Astrocyte (in vitro differentiated cells and primary cell): ENCODE data around the gene APOBEC3A. TPM values are rescaled to one million over a fixed set of nuclear protein-coding genes. Genes with fewer than 3 reads are reported as not detected.

ENCODE experiments used
- DNase-seq: peaks from one replicate; pipeline ENCODE4 v3.0.0-alpha.2; 2010; ENCODE audit warnings: low read depth
- FAIRE-seq: peaks from 2 replicates; lab custom pipeline; 2011; peaks lifted over from hg19 to GRCh38; lab: Jason Lieb, UNC
- H2AFZ ChIP-seq: 2 replicates; pipeline ENCODE4 v1.6.0; 2012; ENCODE audit warnings: low read depth, low read length, inconsistent platforms
- H3K27ac ChIP-seq: 2 replicates; pipeline ENCODE4 v1.5.1; 2011; ENCODE audit warnings: low read depth, low read length, inconsistent platforms
- H3K27me3 ChIP-seq: 2 replicates; pipeline ENCODE4 v1.6.0; 2011; ENCODE audit warnings: low read length, inconsistent platforms; ENCODE audit not compliant: insufficient read depth
- H3K36me3 ChIP-seq: 2 replicates; pipeline ENCODE4 v1.5.1; 2011; ENCODE audit warnings: low read length, inconsistent platforms; ENCODE audit not compliant: insufficient read depth
- H3K4me1 ChIP-seq: 2 replicates; pipeline ENCODE4 v1.5.1; 2011; ENCODE audit warnings: low read length, inconsistent platforms; ENCODE audit not compliant: insufficient read depth
- H3K4me2 ChIP-seq: 2 replicates; pipeline ENCODE4 v1.6.0; 2012; ENCODE audit warnings: low read length, inconsistent platforms
- H3K4me3 ChIP-seq: 2 replicates; pipeline ENCODE4 v1.5.1; 2011; ENCODE audit warnings: low read depth, mild to moderate bottlenecking, low read length, inconsistent platforms; ENCODE audit not compliant: insufficient read depth
- H3K79me2 ChIP-seq: 2 replicates; pipeline ENCODE4 v1.6.0; 2012; ENCODE audit warnings: mild to moderate bottlenecking, low read length, inconsistent platforms; ENCODE audit not compliant: insufficient read depth
- H3K9ac ChIP-seq: 2 replicates; pipeline ENCODE4 v1.6.0; 2012; ENCODE audit warnings: mild to moderate bottlenecking, low read length, inconsistent platforms
- H3K9me3 ChIP-seq: 2 replicates; pipeline ENCODE4 v1.5.1; 2012; ENCODE audit warnings: low read depth, mild to moderate bottlenecking, low read length, inconsistent platforms; ENCODE audit not compliant: insufficient read depth
- H4K20me1 ChIP-seq: 2 replicates; pipeline ENCODE4 v1.6.0; 2012; ENCODE audit warnings: low read length, inconsistent platforms; ENCODE audit not compliant: insufficient read depth
- H3K27ac Mint-ChIP-seq: one replicate; pipeline ENCODE4 v1.8.0; 2021; ENCODE audit warnings: mild to moderate bottlenecking, mixed read lengths; ENCODE audit not compliant: unreplicated experiment
- H3K27me3 Mint-ChIP-seq: one replicate; pipeline ENCODE4 v1.8.0; 2021; ENCODE audit warnings: low read depth, mixed read lengths; ENCODE audit not compliant: unreplicated experiment
- H3K36me3 Mint-ChIP-seq: one replicate; pipeline ENCODE4 v1.8.0; 2021; ENCODE audit warnings: low read depth, mixed read lengths; ENCODE audit not compliant: unreplicated experiment
- H3K4me1 Mint-ChIP-seq: one replicate; pipeline ENCODE4 v1.8.0; 2021; ENCODE audit warnings: low read depth, mixed read lengths; ENCODE audit not compliant: unreplicated experiment
- H3K4me3 Mint-ChIP-seq: one replicate; pipeline ENCODE4 v1.8.0; 2021; ENCODE audit warnings: mild to moderate bottlenecking, moderate library complexity, mixed read lengths; ENCODE audit not compliant: unreplicated experiment
- H3K9me3 Mint-ChIP-seq: one replicate; pipeline ENCODE4 v1.8.0; 2021; ENCODE audit warnings: mild to moderate bottlenecking, mixed read lengths; ENCODE audit not compliant: unreplicated experiment
- EZH2 ChIP-seq: IDR thresholded peaks from 2 replicates; pipeline ENCODE4 v1.6.1; 2012; ENCODE audit warnings: mild to moderate bottlenecking, low read length, inconsistent platforms; ENCODE audit not compliant: insufficient read depth
- total RNA-seq: library from RNA; stranded (reverse); gene quantifications from 2 replicates; pipeline ENCODE4 v1.2.1, GENCODE V29; 2021
- TF ChIP-seq, protein P1 (sequence below): IDR thresholded peaks from 2 replicates; pipeline ENCODE4 v1.5.1; 2011; ENCODE audit warnings: low read depth, mild to moderate bottlenecking, inconsistent platforms, low read length, moderate library complexity; ENCODE audit not compliant: insufficient read depth

The APOBEC3A gene
- total RNA-seq, 1 donor from 2014 or later: not detected

DNA sequence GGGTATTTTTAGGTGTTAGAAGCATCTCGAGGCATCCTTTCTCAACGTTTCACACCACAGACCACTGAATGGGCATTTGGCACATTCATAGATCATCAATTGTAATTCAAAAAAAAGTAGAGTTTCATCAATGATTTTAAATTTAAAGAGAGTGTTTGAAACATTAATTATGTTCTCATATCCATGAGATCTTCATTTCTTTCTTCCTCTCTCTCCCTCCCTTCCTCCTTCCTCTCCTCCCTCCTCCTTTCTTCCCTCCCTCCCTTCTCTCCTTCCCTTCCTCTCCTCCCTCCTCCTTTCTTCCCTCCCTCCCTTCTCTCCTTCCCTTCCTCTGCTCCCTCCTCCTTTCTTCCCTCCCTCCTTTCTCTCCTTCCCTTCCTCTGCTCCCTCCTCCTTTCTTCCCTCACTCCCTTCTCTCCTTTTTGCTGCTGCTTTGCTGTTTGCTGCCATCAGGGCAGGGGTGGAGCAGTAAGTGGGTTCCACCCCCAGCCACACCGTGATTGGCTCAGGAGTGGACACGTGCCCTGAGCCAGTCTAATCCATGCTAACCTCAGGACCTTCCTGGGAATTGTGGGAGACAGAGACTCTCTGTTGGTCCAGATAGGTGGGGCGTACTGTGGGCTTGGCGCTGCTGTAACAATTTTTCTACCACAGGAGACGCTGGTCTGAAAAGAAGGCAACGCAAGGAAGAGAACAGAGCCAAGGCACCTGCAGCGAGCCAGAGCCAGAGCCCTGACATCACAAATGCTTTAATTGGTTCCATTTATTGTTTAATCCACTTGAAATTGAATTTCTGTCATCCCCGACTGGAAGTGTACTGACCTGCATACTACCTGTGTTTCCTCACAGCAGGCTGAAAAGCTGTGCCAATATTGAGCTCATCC lies 33.7 kb upstream of the APOBEC3A start:
- Histone ChIP-seq H3K4me1 (peaks cover 28% of the 10 kb centered on the region), H3K27ac (peak overlapping the region; percentile 69), H3K4me3 (peak overlapping the region; percentile 47), H3K9ac (peak overlapping the region; percentile 61), H3K9me3 (no peaks in the 10 kb centered on the region), H3K36me3 (no peaks in the 10 kb centered on the region), H3K27me3 (peaks cover 7% of the 10 kb centered on the region), H2AFZ (peak overlapping the region; percentile 68), H3K4me2 (peak overlapping the region; percentile 82), H3K79me2 (no peaks in the 10 kb centered on the region), H4K20me1 (no peaks in the 10 kb centered on the region)
- TF ChIP-seq, protein P1, sequence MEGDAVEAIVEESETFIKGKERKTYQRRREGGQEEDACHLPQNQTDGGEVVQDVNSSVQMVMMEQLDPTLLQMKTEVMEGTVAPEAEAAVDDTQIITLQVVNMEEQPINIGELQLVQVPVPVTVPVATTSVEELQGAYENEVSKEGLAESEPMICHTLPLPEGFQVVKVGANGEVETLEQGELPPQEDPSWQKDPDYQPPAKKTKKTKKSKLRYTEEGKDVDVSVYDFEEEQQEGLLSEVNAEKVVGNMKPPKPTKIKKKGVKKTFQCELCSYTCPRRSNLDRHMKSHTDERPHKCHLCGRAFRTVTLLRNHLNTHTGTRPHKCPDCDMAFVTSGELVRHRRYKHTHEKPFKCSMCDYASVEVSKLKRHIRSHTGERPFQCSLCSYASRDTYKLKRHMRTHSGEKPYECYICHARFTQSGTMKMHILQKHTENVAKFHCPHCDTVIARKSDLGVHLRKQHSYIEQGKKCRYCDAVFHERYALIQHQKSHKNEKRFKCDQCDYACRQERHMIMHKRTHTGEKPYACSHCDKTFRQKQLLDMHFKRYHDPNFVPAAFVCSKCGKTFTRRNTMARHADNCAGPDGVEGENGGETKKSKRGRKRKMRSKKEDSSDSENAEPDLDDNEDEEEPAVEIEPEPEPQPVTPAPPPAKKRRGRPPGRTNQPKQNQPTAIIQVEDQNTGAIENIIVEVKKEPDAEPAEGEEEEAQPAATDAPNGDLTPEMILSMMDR: peak; percentile 22
- no peak for TF ChIP-seq EZH2
- Mint-ChIP-seq H3K4me1 (peaks cover 16% of the 10 kb centered on the region), H3K9me3 (no peaks in the 10 kb centered on the region), H3K27me3 (peaks cover 24% of the 10 kb centered on the region), H3K27ac (peak overlapping the region; percentile 44), H3K4me3 (peak overlapping the region; percentile 40), H3K36me3 (no peaks in the 10 kb centered on the region)
- DNase-seq (peak; percentile 89), FAIRE-seq (peak; percentile 17)

DNA sequence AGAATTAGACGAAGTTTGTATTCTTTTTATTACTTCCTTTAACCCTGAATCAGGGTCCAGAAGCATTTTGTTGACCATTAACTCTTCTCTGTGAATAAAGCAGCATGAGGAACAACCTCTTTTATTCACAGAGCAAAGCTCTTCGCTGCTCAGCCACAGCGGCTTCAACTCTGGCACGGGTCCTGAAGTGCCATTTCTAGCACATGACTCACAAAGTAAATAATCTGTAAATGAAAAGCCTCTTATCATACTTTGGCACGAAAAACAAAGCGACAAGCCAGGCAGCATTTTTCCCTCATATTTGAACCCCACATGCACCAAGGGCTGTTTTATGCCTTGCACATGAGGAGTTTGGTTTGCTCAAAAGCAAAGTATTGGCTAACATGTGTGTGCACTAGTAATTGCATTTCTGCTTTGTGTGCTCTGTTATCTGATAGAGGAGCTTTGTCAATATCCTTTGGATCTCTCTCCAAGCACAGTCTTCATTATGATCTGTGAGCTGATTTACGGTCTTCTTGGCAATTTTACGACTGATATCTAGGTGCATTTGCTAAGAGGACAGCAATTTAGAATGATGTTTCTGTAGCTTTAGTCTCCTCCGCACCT lies 33.0 kb upstream of the APOBEC3A start:
- Mint-ChIP-seq H3K27ac (peak overlapping the region; percentile 44), H3K4me3 (peak overlapping the region; percentile 40), H3K4me1 (peaks cover 16% of the 10 kb centered on the region), H3K36me3 (no peaks in the 10 kb centered on the region), H3K27me3 (peaks cover 20% of the 10 kb centered on the region), H3K9me3 (no peaks in the 10 kb centered on the region)
- Histone ChIP-seq H3K27me3 (peaks cover 8% of the 10 kb centered on the region), H3K9me3 (no peaks in the 10 kb centered on the region), H3K4me3 (peak overlapping the region; percentile 47), H3K27ac (peak overlapping the region; percentile 69), H3K9ac (peak overlapping the region; percentile 61), H4K20me1 (no peaks in the 10 kb centered on the region), H3K4me2 (peak overlapping the region; percentile 82), H3K36me3 (no peaks in the 10 kb centered on the region), H2AFZ (peak overlapping the region; percentile 68), H3K79me2 (no peaks in the 10 kb centered on the region), H3K4me1 (peaks cover 28% of the 10 kb centered on the region)
- TF ChIP-seq, protein P1: no peak
- TF ChIP-seq EZH2: no peak
- FAIRE-seq (peak; percentile 65), DNase-seq (peak; percentile 91)
